SK-N-SH (cell line): Measurements from ENCODE around the gene FH. TPM values are rescaled to one million over a fixed set of nuclear protein-coding genes. Genes with fewer than 3 reads are reported as not detected.

ENCODE experiments used
- CTCF ChIA-PET: fragments of 300-600, 350-600 bp; formaldehyde crosslinking; extraction: SDS; loops from one replicate; lab custom pipeline; 2021; lab: Yijun Ruan, JAX
- POLR2A ChIA-PET: fragments of 350-600 bp; sonication (Branson Sonifier 250); formaldehyde crosslinking; extraction: SDS; loops from one replicate; lab custom pipeline; 2020; ENCODE audit warnings: antibody characterized with exemption, inconsistent platforms; lab: Yijun Ruan, JAX
- DNase-seq: peaks from one replicate; pipeline ENCODE4 v3.0.0; 2012
- H2AFZ ChIP-seq: fragments of 200-600 bp; sonication (generic); 2 replicates; pipeline ENCODE4 v1.8.1; 2016; ENCODE audit warnings: antibody characterized with exemption, mild to moderate bottlenecking, low read depth
- H3F3A ChIP-seq: fragments of 200-600 bp; sonication (generic); replicated peaks from 2 replicates; pipeline ENCODE3; 2016; ENCODE audit warnings: antibody characterized with exemption, mild to moderate bottlenecking; ENCODE audit not compliant: insufficient read depth
- H3K27ac ChIP-seq, 2 experiments: fragments of 200-500 bp in 1 of 2; fragments of 200-600 bp in 1 of 2; sonication (Bioruptor generic) in 1 of 2; sonication (generic), shearing (Covaris generic) in 1 of 2; 2 replicates each; pipeline versions ENCODE4 v1.5.1 to v1.6.1; 2014 to 2016; ENCODE audit warnings: low read depth in 2 of 2, inconsistent platforms in 1 of 2, low read length in 1 of 2, mild to moderate bottlenecking in 1 of 2, mixed read lengths in 1 of 2
- H3K27me3 ChIP-seq: fragments of 200-600 bp; sonication (generic), shearing (Covaris generic); 2 replicates; pipeline ENCODE4 v1.6.1; 2016; ENCODE audit warnings: mixed run types; ENCODE audit not compliant: insufficient read depth
- H3K36me3 ChIP-seq, 2 experiments: fragments of 200-500 bp in 1 of 2; fragments of 200-600 bp in 1 of 2; sonication (Bioruptor generic) in 1 of 2; sonication (generic) in 1 of 2; replicated peaks in 1 of 2; 2 replicates each; pipeline versions ENCODE3 to v1.5.1; 2014 to 2016; ENCODE audit warnings: low read length in 1 of 2, mild to moderate bottlenecking in 1 of 2; ENCODE audit not compliant: insufficient read depth in 2 of 2, control insufficient read depth in 1 of 2
- H3K4me1 ChIP-seq, 2 experiments: fragments of 200-500 bp in 1 of 2; fragments of 200-600 bp in 1 of 2; sonication (Bioruptor generic) in 1 of 2; sonication (generic), shearing (Covaris generic) in 1 of 2; 2 replicates each; pipeline versions ENCODE4 v1.5.1 to v1.6.1; 2014 to 2016; ENCODE audit warnings: low read depth in 1 of 2, low read length in 1 of 2, mixed run types in 1 of 2; ENCODE audit not compliant: insufficient read depth in 2 of 2, control insufficient read depth in 1 of 2
- H3K4me2 ChIP-seq: fragments of 200-600 bp; sonication (generic), shearing (Covaris generic); 2 replicates; pipeline ENCODE4 v1.6.1; 2017; ENCODE audit warnings: mixed run types
- H3K4me3 ChIP-seq, 2 experiments: fragments of 200-500 bp in 1 of 2; fragments of 200-600 bp in 1 of 2; sonication (Bioruptor generic) in 1 of 2; sonication (generic), shearing (Covaris generic) in 1 of 2; 2 replicates each; pipeline versions ENCODE4 v1.5.1 to v1.8.1; 2014 to 2016; ENCODE audit warnings: low read depth in 2 of 2, inconsistent platforms in 1 of 2, low read length in 1 of 2, mild to moderate bottlenecking in 1 of 2, mixed read lengths in 1 of 2, moderate library complexity in 1 of 2
- H3K79me2 ChIP-seq: fragments of 200-600 bp; sonication (generic); 2 replicates; pipeline ENCODE4 v1.8.1; 2017; ENCODE audit warnings: mild to moderate bottlenecking; ENCODE audit not compliant: insufficient read depth
- H3K9ac ChIP-seq: fragments of 200-600 bp; sonication (generic); 2 replicates; pipeline ENCODE4 v1.6.1; 2017; ENCODE audit warnings: mixed run types
- H3K9me2 ChIP-seq: fragments of 200-600 bp; sonication (generic); 2 replicates; pipeline ENCODE4 v1.6.1; 2017; ENCODE audit warnings: mixed run types
- H3K9me3 ChIP-seq: fragments of 200-600 bp; sonication (generic); 2 replicates; pipeline ENCODE4 v1.6.1; 2017; ENCODE audit warnings: mixed run types, mild to moderate bottlenecking, moderate library complexity
- H4K20me1 ChIP-seq: fragments of 200-600 bp; sonication (generic); 2 replicates; pipeline ENCODE4 v1.6.1; 2017; ENCODE audit warnings: mild to moderate bottlenecking, mixed run types; ENCODE audit not compliant: insufficient read depth
- ELF1 ChIP-seq: IDR thresholded peaks from 2 replicates; pipeline ENCODE4 v1.4.0; 2012
- GABPA ChIP-seq: IDR thresholded peaks from 2 replicates; pipeline ENCODE4 v1.4.0; 2012; ENCODE audit warnings: low read depth, mild to moderate bottlenecking
- GATA2 ChIP-seq: sonication (generic); formaldehyde crosslinking; IDR thresholded peaks from 2 replicates; pipeline ENCODE4 v1.5.0; 2020; ENCODE audit warnings: mild to moderate bottlenecking, missing genetic modification reagents
- RAD21 ChIP-seq: IDR thresholded peaks from 2 replicates; pipeline ENCODE4 v1.6.1; 2012; ENCODE audit warnings: mild to moderate bottlenecking, low read length
- WGBS: methylation state at CpG from one replicate; pipeline ENCODE4 v1.1.6; 2017; ENCODE audit warnings: low lambda C conversion rate; 5-methylcytosine and 5-hydroxymethylcytosine counted together
- polyA plus RNA-seq, 3 experiments: library from polyadenylated mRNA; depleted of rRNA; stranded (reverse); fragments of >200 nt; gene quantifications; 2 replicates each; pipeline ENCODE4 v1.2.3, GENCODE V29; 2012
- TF ChIP-seq, protein P1 (sequence below): fragments of 200-600 bp; sonication (generic); IDR thresholded peaks from 2 replicates; pipeline ENCODE4 v1.6.1; 2017; ENCODE audit warnings: antibody characterized with exemption, mild to moderate bottlenecking, moderate library complexity
- TF ChIP-seq, protein P2 (sequence below): fragments of 150-350 bp; IDR thresholded peaks from 2 replicates; pipeline ENCODE4 v1.6.1; 2017; ENCODE audit warnings: antibody characterized with exemption, low read length, low read depth, borderline replicate concordance

FH gene
- polyA plus RNA-seq, 1 of the 3 experiments (the other 2 are of a cell fraction): 48.1 TPM

DNA sequence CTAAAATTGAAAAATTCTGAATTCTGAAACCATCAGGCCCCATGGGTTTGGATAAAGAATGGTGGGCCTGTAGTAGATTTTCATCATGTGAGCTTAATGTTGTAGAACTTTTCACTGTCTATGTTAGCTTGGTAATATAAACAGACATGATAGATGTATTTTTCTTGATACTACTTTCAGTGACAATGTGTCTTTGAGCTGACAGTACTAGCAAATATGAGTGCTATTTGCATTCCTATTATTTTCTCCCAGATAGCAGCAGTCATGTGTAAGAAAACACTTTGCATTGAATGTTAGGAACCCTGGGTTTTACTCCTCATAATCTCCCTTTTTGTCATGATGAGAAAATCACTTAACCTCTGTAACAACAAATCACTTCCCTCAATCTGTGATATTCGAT is 30.8 kb upstream of the FH start (continued):
- TF ChIP-seq, protein P1, sequence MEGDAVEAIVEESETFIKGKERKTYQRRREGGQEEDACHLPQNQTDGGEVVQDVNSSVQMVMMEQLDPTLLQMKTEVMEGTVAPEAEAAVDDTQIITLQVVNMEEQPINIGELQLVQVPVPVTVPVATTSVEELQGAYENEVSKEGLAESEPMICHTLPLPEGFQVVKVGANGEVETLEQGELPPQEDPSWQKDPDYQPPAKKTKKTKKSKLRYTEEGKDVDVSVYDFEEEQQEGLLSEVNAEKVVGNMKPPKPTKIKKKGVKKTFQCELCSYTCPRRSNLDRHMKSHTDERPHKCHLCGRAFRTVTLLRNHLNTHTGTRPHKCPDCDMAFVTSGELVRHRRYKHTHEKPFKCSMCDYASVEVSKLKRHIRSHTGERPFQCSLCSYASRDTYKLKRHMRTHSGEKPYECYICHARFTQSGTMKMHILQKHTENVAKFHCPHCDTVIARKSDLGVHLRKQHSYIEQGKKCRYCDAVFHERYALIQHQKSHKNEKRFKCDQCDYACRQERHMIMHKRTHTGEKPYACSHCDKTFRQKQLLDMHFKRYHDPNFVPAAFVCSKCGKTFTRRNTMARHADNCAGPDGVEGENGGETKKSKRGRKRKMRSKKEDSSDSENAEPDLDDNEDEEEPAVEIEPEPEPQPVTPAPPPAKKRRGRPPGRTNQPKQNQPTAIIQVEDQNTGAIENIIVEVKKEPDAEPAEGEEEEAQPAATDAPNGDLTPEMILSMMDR: no peak
- TF ChIP-seq RAD21: no peak
- TF ChIP-seq, all 33 proteins: peak for 0

DNA sequence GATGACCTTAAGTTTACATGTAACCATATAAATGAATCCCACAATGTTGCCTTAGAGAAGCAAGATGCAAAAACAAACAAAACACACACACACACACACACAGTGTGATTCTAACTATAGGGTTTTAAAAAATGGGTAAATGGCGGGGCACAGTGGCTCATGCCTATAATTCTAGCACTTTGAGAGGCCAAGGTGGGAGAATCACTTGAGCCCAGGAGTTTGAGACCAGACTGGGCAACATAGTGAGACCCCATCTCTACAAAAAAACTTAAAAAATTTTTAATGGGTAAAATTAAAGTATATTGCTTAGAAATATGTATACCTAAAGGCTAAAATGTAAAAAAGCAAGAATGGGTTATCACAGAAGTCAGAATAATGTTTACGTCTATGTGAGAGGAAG is 28.5 kb upstream of the FH start:
- POLR2A ChIA-PET: no interaction called here
- Histone ChIP-seq H3K9ac (no peak overlapping the region), H3K79me2 (no peaks in the 10 kb centered on the region), H3K9me2 (no peaks in the 10 kb centered on the region), H3K4me2 (no peak overlapping the region), H4K20me1 (no peaks in the 10 kb centered on the region), H3K27me3 (no peaks in the 10 kb centered on the region), H2AFZ (no peak overlapping the region), H3F3A (no peaks in the 10 kb centered on the region), H3K4me3 (no peak overlapping the region), H3K36me3 (no peaks in the 10 kb centered on the region), H3K27ac (no peak overlapping the region), H3K4me1 (no peaks in the 10 kb centered on the region), H3K9me3 (no peaks in the 10 kb centered on the region)
- TF ChIP-seq ELF1 (no peak), GABPA (no peak), GATA2 (CRISPR knock-in tag) (no peak)
- TF ChIP-seq, protein P2, sequence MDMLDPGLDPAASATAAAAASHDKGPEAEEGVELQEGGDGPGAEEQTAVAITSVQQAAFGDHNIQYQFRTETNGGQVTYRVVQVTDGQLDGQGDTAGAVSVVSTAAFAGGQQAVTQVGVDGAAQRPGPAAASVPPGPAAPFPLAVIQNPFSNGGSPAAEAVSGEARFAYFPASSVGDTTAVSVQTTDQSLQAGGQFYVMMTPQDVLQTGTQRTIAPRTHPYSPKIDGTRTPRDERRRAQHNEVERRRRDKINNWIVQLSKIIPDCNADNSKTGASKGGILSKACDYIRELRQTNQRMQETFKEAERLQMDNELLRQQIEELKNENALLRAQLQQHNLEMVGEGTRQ: no peak
- 50% methylated on average over 2 of the region's 2 CpGs for WGBS
- CTCF ChIA-PET: no interaction called here
- DNase-seq: no peak

DNA sequence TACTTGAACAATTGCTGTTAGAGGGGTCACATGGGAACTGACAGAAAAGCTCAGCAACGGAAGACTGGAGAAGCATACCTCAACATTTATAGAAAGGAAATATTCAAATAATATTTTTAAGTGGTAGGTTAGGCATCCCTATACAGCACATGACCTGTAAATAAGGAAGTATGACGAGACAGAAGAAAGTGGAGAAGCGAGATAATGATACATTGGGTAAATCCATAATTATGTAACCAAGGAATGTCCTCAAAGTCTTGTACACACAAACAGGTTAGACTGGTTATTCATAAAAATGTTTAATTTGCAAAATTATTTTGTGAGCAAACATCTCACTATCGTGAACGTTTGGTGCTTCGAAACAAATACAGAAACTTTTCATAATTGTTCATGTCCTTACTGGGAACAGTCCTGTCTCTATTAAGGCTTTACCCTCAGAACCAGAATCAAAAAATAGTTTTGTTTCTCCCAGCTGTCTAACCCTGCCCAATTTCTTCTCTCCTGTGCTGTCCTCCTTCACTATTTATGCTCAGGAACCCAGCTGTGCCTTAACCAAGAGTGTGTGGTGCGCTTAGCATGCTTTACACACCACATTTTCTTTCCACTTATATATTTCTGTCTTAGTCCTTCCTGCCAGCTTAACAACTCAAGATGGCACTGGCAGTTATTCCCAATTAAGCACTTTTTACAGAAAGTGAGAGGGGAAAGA is 22.8 kb upstream of the FH start:
- POLR2A ChIA-PET: no interaction called here
- CTCF ChIA-PET: no interaction called here

More for the DNA sequence above, 22.8 kb upstream of the FH start:
- Histone ChIP-seq H3K9me3 (no peaks in the 10 kb centered on the region), H3K4me1 (no peaks in the 10 kb centered on the region), H2AFZ (no peak overlapping the region), H3K36me3 (no peaks in the 10 kb centered on the region), H3K4me3 (no peak overlapping the region), H3K9me2 (no peaks in the 10 kb centered on the region), H4K20me1 (no peaks in the 10 kb centered on the region), H3K9ac (no peak overlapping the region), H3K79me2 (no peaks in the 10 kb centered on the region), H3K27ac (no peak overlapping the region), H3F3A (no peaks in the 10 kb centered on the region), H3K4me2 (no peak overlapping the region), H3K27me3 (no peaks in the 10 kb centered on the region)
- TF ChIP-seq GABPA: no peak
- DNase-seq: no peak
- 73% methylated on average over 7 of the region's 7 CpGs for WGBS
